Activated CD8-positive, alpha-beta memory T cell treated with anti-CD3 and anti-CD28 coated beads, Interleukin-2, amount 50 U/mL, for 24 hours (primary cell): Measurements from ENCODE around the gene DIDO1.

Experiments
- DNase-seq: peaks from one replicate; pipeline ENCODE4 v3.0.0-alpha.2; 2020; ENCODE audit errors: extremely low read depth

Gene DIDO1

DNA sequence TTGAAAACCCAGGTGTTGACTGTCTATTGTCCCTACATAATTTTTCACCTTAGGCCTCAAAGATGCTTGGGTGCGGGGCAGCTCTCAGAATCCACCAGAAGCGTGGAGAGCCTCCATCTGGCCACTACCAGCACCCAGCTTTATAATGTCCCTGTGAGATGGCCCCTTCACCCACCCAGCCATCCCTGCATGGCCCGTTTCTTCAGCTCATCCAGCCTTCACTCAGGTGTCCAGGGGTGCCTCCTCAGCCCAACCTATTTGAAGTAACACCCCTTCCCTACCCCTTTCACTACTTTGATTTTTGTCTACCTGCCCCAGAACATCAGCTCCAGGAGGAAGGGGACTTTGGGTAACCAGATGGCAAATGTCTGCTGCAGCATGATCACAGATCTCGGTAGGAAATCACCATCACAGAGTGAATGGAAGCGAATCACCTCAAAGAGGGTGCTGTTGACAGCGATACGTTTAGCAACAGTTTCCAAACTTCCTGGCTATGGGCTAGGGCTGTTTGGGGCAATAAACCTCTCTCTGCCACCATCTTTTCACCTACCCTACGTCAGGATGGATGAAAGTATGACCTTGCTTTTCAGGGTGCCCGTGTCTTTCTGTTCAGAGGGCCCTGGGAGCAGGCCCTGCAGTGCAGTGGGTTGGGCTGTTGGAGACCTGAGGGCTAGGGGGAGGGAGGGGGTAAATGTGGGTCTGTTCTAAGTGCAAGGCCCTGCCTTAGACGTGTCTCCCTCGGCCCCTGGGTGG lies 25.0 kb upstream of the DIDO1 start:
- no peak for DNase-seq

DNA sequence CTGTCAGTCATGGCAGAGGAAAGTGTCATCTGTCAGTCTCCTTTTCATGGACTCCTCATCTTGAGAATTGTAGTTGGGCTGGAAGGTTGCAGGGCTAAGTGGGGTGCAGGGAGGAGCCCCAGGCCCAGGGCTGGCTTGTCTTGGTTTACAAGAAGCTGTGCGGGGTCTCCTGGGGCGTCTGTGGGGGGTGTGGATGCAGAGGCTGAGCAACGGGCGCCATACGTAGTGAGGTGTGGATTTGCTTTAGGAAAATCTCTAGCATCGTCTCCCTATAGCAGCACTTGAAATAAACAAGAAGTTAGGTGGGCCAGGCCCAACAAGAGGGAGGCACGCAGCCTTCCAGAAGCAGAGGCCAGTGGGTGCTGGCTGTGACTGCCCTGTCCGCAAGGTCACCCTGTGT lies 24.4 kb upstream of the DIDO1 start:
- DNase-seq = no peak

DNA sequence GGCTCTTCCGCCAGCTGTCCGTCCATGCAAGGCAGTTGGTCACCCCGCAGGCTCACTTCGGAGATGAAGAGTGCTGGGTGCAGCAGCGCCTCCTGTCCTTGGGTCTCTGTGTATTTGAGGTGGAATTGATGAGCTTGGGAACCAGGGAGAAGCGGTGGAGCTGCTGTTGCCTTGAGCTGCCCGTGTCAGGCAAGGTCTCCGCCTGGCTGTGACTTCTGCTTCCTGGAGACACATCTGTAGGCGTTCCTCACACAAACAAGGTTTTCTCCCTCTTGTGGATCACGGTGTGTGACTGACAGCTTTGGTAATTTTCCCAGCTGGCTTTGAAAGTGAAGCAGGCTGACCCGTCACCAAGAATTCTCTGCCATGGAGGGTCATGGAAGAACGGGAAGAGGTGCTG lies 23.7 kb upstream of the DIDO1 start:
- DNase-seq = no peak

DNA sequence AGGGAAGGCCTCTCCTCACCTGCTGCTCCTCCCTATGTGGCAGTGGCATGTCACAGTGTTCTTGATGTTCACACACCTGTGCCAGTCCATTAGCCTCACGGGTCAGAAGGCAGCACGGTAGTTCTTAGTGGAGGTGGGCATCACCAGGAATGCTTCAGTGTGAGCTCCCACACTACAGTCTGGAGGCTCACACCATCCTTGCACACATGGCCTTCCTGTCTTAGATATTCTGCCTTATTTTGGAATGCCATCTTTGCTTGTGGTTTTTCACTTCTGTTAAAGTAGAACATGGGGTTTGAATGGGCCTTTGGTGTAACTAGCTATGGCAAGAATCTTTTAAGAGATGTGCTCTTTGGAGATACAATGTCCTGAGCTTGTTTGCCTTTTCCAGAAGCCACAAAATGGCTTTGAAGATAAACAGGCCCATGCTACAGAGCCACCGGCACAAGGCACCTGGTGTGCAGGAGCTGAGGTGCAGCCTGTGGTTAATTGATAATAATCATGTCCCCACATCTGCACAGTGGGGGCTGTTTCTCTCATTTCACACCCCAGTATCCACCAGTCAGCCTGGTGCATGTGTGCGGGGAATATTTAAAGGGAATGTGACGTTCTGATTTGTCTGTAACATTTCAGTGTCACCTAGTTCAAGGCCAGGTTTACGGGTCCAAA lies 23.0 kb upstream of the DIDO1 start:
- no peak for DNase-seq

- no peak for DNase-seq
Measured at GRCh38 chr20:62947532-62948300, 21.4 kb upstream of the DIDO1 start.

DNA sequence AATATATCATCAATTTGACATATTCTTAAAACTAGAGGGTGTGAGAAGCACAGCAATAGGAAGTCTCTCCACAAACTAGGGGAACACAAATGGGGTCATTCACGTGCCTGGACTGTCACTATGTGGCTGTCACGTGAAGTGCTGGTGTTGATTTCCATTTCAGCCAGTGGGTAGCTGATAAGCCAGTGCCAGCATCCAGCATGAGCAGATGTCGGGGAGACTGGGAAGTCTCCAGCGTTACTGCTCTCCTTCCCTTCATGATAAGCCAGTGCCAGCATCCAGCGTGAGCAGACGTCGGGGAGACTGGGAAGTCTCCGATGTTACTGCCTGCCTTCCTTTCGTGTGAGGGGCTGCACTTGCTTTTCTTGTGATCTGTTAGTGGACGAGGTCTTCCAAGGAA lies 20.6 kb upstream of the DIDO1 start:
- DNase-seq = no peak

DNA sequence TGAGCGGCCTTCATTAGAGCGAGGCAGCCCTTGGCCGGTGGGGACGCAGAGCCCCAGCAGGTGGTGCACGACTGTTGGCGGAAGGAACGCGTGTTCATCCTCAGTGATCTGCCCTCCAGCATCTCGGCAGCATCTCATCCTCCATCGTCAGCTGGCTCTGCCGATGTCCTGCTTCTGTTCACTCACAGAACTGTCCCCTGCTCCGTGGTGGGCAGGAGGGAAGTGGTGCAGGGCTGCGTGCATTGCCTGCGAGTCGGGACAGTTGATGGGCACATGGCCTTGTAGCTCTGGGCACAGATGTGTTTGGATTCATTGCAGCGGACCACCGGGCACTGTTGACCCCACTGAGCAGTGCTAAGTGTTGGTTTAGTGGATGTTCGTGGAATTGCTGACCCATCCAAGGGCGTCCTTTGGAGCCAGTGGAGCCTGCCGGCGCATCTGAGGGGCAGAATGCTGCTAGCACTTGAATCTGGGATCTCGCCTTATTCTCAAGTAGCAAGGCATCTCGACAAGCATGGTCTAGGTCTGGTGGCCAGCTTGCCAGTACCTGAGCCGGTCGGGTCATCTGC lies 19.6 kb upstream of the DIDO1 start:
- no peak for DNase-seq

DNA sequence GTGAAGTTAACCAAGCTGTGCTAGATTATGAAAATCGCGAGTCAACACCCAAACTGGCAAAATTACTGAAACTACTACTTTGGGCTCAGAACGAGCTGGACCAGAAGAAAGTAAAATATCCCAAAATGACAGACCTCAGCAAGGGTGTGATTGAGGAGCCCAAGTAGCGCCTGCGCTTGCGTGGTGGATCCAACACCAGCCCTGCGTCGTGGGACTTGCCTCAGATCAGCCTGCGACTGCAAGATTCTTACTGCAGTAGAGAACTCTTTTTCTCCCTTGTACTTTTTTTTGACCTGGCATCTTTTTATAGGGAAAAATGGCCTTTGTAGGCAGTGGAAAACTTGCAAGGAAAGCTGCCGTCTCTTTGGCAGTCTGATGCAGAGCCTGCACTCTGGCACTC lies 18.4 kb upstream of the DIDO1 start:
- no peak for DNase-seq

DNA sequence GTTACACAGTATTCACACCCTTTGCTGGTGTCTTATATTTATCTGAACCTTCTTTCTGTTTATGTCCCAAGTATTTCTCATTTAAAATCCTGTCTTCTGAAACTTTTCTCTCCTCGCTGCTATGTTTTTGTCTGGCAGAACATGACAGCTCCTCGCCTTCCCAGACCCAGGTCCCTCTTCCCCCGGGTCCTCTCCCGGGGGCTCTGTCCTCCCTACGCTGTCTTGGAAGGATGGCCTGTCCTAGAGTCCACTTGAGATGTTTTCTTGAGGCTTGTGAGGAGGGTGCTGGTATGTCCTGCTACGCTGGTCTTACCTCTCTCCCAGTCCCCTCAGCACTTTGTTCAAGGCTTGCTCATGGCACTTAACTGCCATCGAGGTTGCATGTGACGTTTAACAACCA lies 17.9 kb upstream of the DIDO1 start:
- no peak for DNase-seq

- no peak for DNase-seq
Measured at GRCh38 chr20:62943396-62943795, 17.1 kb upstream of the DIDO1 start.

- no peak for DNase-seq
Measured at GRCh38 chr20:62942456-62942855, 16.2 kb upstream of the DIDO1 start.

GRCh38 chr20:62941792-62942191 lies 15.5 kb upstream of the DIDO1 start:
- DNase-seq = no peak

- no peak for DNase-seq
Measured at GRCh38 chr20:62940875-62941274, 14.6 kb upstream of the DIDO1 start.

DNA sequence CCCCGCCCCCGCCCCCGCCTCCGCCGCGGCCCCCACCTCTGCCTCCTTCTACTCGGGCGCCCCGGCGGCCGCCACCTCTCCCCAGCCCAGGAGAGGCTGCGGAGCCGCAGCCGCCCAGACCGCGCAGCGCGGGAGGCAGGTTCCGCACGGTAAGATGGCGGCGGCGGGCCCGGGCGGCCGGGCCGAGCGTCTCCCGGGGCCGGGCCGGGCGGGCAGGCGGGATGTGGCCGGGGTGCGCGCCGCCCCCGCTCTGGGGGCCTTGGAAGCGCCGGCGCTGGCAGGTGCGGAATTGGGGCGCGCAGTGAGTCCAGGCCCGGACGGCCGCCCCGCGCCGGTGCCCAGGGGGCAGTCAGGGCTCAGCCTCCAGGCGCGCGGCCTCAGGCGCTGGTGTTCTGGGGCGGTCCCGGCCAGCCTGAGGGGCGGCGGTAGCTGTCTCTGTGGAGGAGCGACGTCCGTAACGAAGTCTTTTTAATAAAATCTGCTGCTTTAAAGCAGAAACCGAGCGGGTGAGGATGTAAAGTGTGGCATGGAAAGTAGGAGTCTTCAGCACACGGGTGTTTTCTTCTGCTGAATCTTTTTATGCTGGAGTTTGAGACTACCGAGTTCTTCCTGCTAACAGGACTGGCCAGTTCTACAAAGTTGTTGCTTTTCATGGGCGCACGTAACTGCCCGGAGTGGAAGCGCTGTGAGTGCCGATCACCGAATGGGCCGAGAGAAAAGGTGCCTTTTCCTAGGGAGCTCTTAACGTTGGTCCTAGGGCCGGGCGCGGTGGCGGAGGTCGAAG lies 12.0 kb upstream of the DIDO1 start, which contains the start of gene GID8:
Gene GID8 (plus strand): TSS at position 43 of the 784 bp plus-strand sequence. CDS start 3,356 bp downstream, outside the sequence.
- no peak for DNase-seq

- peak; percentile 87 for DNase-seq
Measured at GRCh38 chr20:62937268-62938104, 11.2 kb upstream of the DIDO1 start.

- DNase-seq = no peak
Measured at GRCh38 chr20:62935968-62936585, 9.8 kb upstream of the DIDO1 start.

DNA sequence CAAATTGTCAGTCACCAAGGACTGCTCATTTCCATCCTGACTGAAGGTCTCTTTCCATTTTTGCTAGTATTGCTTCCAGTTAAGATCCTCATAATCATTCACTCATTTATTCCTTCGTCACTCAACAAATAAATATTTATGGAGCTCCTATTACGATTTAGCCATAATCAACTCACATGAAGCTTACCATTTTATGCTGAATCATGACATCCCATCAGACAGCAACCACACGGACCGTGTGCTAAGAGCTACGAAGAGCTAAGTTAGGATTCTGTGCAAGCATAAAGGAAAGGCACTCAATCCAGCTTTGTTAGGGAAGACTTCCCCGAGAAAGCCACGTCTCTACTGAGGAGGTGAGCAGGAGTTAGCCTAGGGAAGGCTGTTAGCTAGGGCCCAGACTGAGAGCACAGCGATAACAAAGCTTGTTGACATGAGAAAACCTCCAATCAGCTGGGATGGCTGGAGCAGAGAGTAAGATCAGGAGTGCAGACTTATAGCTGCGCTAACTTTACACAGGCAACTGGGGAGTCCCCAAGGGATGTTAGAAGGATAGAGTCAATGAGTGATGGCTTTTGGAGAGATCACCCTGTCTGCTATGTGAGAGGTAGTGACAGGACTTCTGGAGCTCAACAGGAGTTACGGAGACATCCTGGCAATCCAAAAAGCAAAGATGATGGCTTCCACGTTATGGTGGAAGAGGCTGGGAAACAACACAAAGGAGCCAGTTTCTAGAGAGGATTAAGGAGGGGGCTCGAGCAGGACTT lies 9.1 kb upstream of the DIDO1 start:
- DNase-seq = no peak

- DNase-seq = no peak
Measured at GRCh38 chr20:62933966-62934365, 7.7 kb upstream of the DIDO1 start.

DNA sequence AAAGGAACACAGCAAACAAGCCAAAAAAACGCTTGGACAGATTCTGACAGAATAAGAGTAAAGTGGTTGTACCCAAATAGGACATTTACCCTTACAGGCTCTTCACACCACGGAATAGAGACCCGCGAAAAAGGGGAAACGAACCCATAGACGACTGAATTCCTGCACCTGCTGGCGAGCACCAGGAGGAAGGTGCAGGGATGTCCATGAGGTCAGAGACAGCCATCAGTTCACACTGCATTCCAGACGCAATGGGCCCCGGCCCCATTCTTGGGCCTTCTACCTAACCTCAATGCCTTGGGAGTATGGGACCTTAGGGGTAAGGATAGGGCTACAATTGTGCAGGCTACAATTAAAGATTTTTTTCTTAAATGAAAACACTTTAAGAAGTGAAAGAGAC lies 5.2 kb upstream of the DIDO1 start:
- no peak for DNase-seq
